Lung microvascular endothelial cell (primary cell): ENCODE data around the gene NLRP11. TPM values are rescaled to one million over a fixed set of nuclear protein-coding genes. Genes with fewer than 3 reads are reported as not detected.
"Not testable (repeated sequence)": the region's sequence is repeated elsewhere in the genome, so short reads cannot be mapped to it uniquely, and the experiment has no call there.

Experiments used
- DNase-seq, 2 donors: peaks; one replicate each; pipeline versions ENCODE4 v3.0.0 to v3.0.0-alpha.2; 2010; ENCODE audit warnings: low read depth in 2 of 2
- total RNA-seq: library from RNA; depleted of rRNA; stranded (reverse); fragments of >200 nt; gene quantifications from 2 replicates; pipeline ENCODE4 v1.2.1, GENCODE V29; 2014

The NLRP11 gene
- total RNA-seq, 1 donor from 2014 or later = under 0.01 TPM

DNA sequence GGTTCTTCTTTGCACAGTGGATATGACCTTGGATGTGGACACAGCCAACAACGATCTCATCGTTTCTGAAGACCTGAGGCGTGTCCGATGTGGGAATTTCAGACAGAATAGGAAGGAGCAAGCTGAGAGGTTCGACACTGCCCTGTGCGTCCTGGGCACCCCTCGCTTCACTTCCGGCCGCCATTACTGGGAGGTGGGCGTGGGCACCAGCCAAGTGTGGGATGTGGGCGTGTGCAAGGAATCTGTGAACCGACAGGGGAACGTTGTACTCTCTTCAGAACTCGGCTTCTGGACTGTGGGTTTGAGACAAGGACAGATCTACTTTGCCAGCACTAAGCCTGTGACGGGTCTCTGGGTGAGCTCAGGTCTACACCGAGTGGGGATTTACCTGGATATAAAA lies 53.5 kb downstream of the NLRP11 start:
- DNase-seq = no peak

DNA sequence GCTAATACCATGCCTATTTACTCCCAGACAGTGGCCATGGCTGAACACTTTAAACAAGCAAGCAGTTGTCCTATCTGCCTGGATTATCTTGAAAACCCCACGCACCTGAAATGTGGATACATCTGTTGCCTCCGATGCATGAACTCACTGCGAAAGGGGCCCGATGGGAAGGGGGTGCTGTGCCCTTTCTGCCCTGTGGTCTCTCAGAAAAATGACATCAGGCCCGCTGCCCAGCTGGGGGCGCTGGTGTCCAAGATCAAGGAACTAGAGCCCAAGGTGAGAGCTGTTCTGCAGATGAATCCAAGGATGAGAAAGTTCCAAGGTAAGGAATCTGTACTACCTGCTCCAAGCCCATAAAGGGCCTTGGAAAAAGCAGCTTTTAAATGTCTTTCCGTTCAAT lies 54.3 kb downstream of the NLRP11 start:
- no peak for DNase-seq

DNA sequence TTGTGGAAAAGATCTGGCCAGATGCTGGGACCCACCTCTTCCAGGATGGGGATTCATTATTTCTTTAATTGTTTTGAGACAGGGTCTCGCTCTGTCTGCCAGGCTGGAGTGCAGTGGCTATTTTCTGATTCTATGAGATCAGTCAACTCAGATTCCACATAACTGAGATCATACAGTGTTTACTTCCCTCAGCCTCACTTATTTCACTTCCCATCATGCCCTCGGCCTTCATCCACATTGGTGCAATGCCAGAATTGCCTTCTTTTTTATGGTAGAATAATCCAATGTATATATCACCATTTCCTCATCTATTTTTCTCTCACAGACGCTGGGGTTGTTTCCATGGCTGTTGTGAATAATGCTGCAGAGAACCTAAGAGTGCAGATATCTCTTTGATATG lies 62.2 kb downstream of the NLRP11 start:
- not testable (repeated sequence) for DNase-seq

DNA sequence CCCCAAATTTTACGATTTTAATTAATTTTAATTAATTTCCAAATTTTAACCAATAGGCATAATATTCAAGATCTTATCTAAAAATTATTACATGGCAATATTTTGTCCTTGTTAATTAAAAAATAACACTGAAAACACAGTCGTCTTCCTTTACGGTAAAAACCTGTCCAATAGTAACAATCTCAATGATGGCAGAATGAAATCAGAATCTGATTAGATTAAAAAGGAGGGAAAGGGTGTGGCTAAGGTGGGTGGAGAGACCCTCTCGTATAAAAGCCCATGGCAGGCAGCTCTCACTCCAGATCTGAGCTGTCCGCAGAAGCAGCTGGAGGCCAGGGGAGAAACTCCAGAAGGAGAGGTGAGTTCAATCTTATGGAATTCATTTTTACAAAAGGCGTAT lies 63.0 kb downstream of the NLRP11 start, which contains the start of gene RFPL4AL1:
Gene RFPL4AL1, plus strand, starts transcription at position 301 of the 400 bp plus-strand sequence. CDS start 2,687 bp downstream, outside the sequence.
- not testable (repeated sequence) for DNase-seq

DNA sequence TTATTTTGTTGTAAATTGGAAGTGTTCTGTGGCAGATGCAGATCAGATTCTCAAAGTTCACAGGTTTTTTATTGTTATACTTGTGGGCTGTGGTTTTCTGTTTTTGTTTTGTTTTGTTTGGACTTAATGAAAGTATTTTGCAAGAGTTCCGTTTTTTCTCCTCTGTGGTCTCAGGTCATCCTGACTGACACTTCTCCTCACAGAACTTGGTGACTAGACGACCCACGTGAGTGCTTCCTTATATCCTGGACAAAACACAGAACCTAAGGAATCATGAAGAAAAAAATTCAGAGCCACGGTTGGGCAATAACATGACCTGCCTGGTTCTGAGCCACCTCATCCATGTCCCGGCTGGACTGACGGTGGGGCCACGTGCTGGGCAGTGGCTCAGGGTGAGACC lies 65.3 kb downstream of the NLRP11 start:
- DNase-seq = peak in 1 of 2 donors; percentile 2

DNA sequence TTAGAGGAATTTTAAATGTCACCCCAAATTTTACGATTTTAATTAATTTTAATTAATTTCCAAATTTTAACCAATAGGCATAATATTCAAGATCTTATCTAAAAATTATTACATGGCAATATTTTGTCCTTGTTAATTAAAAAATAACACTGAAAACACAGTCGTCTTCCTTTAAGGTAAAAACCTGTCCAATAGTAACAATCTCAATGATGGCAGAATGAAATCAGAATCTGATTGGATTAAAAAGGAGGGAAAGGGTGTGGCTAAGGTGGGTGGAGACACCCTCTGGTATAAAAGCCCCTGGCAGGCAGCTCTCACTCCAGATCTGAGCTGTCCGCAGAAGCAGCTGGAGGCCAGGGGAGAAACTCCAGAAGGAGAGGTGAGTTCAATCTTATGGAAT lies 73.0 kb downstream of the NLRP11 start, which contains the start of gene RFPL4A:
Gene RFPL4A, plus strand, starts transcription at position 301 of the 400 bp plus-strand sequence. CDS start 2,704 bp downstream, outside the sequence.
- DNase-seq = not testable (repeated sequence)

DNA sequence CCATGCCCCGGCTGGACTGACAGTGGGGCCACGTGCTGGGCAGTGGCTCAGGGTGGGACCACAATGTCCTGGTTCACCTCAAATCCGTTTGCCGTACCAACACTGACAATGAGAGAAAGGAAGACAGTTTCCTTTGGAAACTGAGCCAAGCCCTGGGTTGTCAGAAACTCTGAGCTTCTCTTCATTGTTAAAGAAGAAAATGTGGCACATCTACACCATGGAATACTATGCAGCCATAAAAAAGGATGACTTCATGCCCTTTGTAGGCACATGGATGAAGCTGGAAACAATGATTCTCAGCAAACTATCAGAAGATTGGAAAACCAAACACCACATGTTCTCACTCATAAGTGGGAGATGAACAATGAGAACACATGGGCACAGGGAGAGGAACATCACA lies 75.0 kb downstream of the NLRP11 start:
- not testable (repeated sequence) for DNase-seq

DNA sequence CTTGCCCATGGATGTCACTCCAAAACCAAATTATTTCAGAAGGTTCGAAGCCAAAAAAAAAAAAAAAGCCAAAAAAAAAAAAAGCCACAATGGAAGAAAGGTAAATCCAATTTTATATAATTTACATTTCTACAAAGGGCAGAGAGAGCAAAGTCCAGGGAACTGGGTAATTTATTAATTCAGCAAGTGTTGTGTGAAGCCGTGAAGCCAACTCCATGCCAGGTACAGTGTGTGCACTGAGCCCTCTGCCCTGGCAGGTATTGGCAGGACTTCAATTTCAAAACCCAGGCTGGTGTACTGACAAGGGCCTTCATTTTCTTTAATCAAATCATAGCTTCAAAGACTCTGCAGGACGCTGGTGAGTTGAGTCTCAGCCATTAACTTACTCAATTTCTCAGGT lies 78.4 kb downstream of the NLRP11 start:
- DNase-seq = no peak

DNA sequence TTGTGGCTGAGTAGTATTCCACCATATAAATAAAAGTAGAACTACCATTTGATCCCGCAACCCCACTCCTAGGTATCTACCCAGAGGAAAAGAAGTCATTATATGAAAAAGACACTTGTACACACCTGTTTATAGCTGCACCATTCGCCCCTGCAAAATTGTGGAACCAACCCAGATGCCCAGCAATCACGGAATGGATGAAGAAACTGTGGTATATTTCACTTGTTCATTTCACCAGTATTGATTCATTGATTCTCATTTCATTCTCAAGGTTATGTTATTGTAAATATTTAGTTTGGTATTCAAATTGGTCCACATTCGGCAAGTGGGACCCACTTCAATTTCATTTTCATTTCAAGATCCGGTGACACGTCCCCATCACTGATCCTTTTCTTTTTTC lies 81.1 kb downstream of the NLRP11 start:
- no peak for DNase-seq

DNA sequence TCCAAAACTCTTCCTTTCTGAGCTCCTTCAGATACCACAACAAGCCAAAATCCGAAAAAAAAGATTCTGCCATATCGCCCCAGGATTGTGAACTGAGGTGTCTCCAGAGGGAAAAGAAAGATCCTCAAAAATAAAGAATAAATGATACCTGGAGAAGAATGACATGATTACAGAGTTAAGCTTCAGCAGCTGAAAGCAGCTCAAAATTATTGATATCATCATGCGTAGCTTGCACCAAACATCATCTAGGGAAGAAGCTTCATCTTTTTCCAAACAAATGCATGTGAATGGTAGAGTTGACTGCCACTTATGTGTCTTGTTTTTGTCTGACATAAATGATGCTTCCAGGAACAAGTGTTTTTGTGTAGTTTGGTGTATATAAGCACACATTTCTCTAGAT lies 93.5 kb downstream of the NLRP11 start, which contains the start of gene NLRP9:
Gene NLRP9, minus strand, starts transcription at position 101 of the 400 bp plus-strand sequence. Its CDS starts 28 bp downstream, at position 73.
- no peak for DNase-seq

Other genes with a start within 250 kb of the NLRP11 start
- 1.5 and 3.2 TPM in 2 replicates for gene FIZ1, start 232.5 kb downstream of the NLRP11 start, total RNA-seq
- 7.0 and 11.5 TPM in 2 replicates for gene ZNF524, start 231.7 kb downstream of the NLRP11 start, total RNA-seq
- gene ZNF865, start 226.4 kb downstream of the NLRP11 start, total RNA-seq = 0.44 and 0.79 TPM in 2 replicates
- gene ZNF784, start 207.4 kb downstream of the NLRP11 start, total RNA-seq = 2.8 and 4.8 TPM in 2 replicates
- gene ZNF580, start 191.0 kb downstream of the NLRP11 start, total RNA-seq = 1.3 and 2.0 TPM in 2 replicates
- gene ZNF581, start 188.3 kb downstream of the NLRP11 start, total RNA-seq = 18.3 and 20.9 TPM in 2 replicates
- gene CCDC106, start 183.8 kb downstream of the NLRP11 start, total RNA-seq = 5.9 and 10.7 TPM in 2 replicates
- gene U2AF2, start 177.0 kb downstream of the NLRP11 start, total RNA-seq = 61.9 and 62.9 TPM in 2 replicates
- 20.7 and 27.0 TPM in 2 replicates for gene EPN1, start 156.8 kb downstream of the NLRP11 start, total RNA-seq
- gene NLRP9, start 93.6 kb downstream of the NLRP11 start, total RNA-seq = not detected in 2 replicates
- gene RFPL4A, start 72.9 kb downstream of the NLRP11 start, total RNA-seq = 1.1 and 1.2 TPM in 2 replicates
- 0.22 and 0.40 TPM in 2 replicates for gene RFPL4AL1, start 62.9 kb downstream of the NLRP11 start, total RNA-seq
- not detected in 2 replicates for gene NLRP4, start 4.5 kb upstream of the NLRP11 start, total RNA-seq
- not detected in 2 replicates for gene NLRP13, start 100.3 kb upstream of the NLRP11 start, total RNA-seq
- not detected in 2 replicates for gene NLRP8, start 115.8 kb upstream of the NLRP11 start, total RNA-seq
- not detected in 2 replicates for gene NLRP5, start 154.8 kb upstream of the NLRP11 start, total RNA-seq